Prostate gland (tissue), 2 donors: ENCODE data around the gene ZNF516. TPM values are rescaled to one million over a fixed set of nuclear protein-coding genes. Genes with fewer than 3 reads are reported as not detected.
A peak's percentile ranks its signal among the peaks of the same experiment; 100 is the strongest.

ENCODE experiments used
- DNase-seq: peaks from one replicate; pipeline ENCODE4 v3.0.0-alpha.2; 2019; ENCODE audit warnings: low spot score
- H3K27ac ChIP-seq, 2 donors: fragments of 200-600 bp; sonication (generic); 2 replicates each; pipeline ENCODE4 v1.5.1; 2017 to 2019
- H3K27me3 ChIP-seq: fragments of 200-600 bp; sonication (generic); replicated peaks from 2 replicates; pipeline ENCODE4 v1.5.1; 2019; ENCODE audit not compliant: insufficient read depth
- H3K36me3 ChIP-seq, 2 donors: fragments of 200-600 bp; sonication (generic); 1 replicate in 1 of 2; 2 replicates in 1 of 2; pipeline versions ENCODE4 v1.5.1 to v1.8.1; 2017 to 2019
- H3K4me1 ChIP-seq: fragments of 200-600 bp; sonication (generic); replicated peaks from 2 replicates; pipeline ENCODE4 v1.5.1; 2019
- H3K4me3 ChIP-seq, 2 donors: fragments of 200-600 bp; sonication (generic); 2 replicates each; pipeline ENCODE4 v1.5.1; 2017 to 2019
- H3K9me3 ChIP-seq: fragments of 200-600 bp; sonication (generic); 2 replicates; pipeline ENCODE4 v1.5.1; 2017
- CTCF ChIP-seq, 4 experiments: fragments of 200-600 bp in 2 of 4; fragments of 450-650 bp in 2 of 4; sonication (generic) in 2 of 4; IDR thresholded peaks; 1 replicate in 3 of 4; 2 replicates in 1 of 4; pipeline ENCODE4 v1.5.1; 2016 to 2019; ENCODE audit warnings: antibody characterized with exemption in 4 of 4, mild to moderate bottlenecking in 2 of 4, moderate library complexity in 2 of 4
- POLR2A ChIP-seq: fragments of 450-650 bp; IDR thresholded peaks from one replicate; pipeline ENCODE4 v1.6.1; 2016; ENCODE audit warnings: antibody characterized with exemption, mild to moderate bottlenecking
- POLR2AphosphoS5 ChIP-seq: sonication (generic); formaldehyde crosslinking; IDR thresholded peaks from one replicate; pipeline ENCODE4 v1.6.1; 2017; ENCODE audit warnings: antibody characterized with exemption
- WGBS: methylation state at CpG from one replicate; pipeline ENCODE4 v1.1.5; 2018; 5-methylcytosine and 5-hydroxymethylcytosine counted together
- intact Hi-C: fragments of 100-400 bp; cut with DNase I; formaldehyde crosslinking; loops from one replicate; pipeline ENCODE4 v1.14.2; 2022
- total RNA-seq, 2 donors: library from RNA; depleted of rRNA; stranded (reverse); fragments of >200 nt; gene quantifications; one replicate each; pipeline ENCODE4 v1.1.0, GENCODE V29; 2016

Gene ZNF516
- total RNA-seq, 2 donors from 2014 or later: 25.0 to 158 TPM

GRCh38 chr18:76451396-76452331 lies 43.4 kb downstream of the ZNF516 start:
- Histone ChIP-seq H3K27ac (peak overlapping the region; percentile 69 to 84), H3K9me3 (no peaks in the 10 kb centered on the region), H3K27me3 (no peaks in the 10 kb centered on the region), H3K36me3 (no peaks in the 10 kb centered on the region), H3K4me3 (peak overlapping the region; percentile 41 to 46), H3K4me1 (peaks cover 4% of the 10 kb centered on the region)
- 22% methylated on average over 28 of the region's 28 CpGs for WGBS
- TF ChIP-seq POLR2AphosphoS5 (no peak), POLR2A (no peak), CTCF (IDR thresholded peaks at IDR 0.05) (no peak)
- intact Hi-C loops: no loop called here
- DNase-seq: no peak

GRCh38 chr18:76450452-76451395 lies 44.3 kb downstream of the ZNF516 start:
- no peak for TF ChIP-seq CTCF (IDR thresholded peaks at IDR 0.05)
- TF ChIP-seq POLR2AphosphoS5: peak; percentile 24
- Histone ChIP-seq H3K4me1 (peaks cover 7% of the 10 kb centered on the region), H3K27ac (peak overlapping the region; percentile 69 to 84), H3K9me3 (no peaks in the 10 kb centered on the region), H3K27me3 (no peaks in the 10 kb centered on the region), H3K36me3 (no peaks in the 10 kb centered on the region), H3K4me3 (peak overlapping the region; percentile 41 to 46)
- DNase-seq: no peak
- intact Hi-C loops: no loop called here
- 2% methylated on average over 35 of the region's 35 CpGs for WGBS

GRCh38 chr18:76449111-76449453 lies 46.0 kb downstream of the ZNF516 start:
- Histone ChIP-seq H3K27me3 (no peaks in the 10 kb centered on the region), H3K9me3 (no peaks in the 10 kb centered on the region), H3K4me3 (no peak overlapping the region), H3K4me1 (peaks cover 10% of the 10 kb centered on the region), H3K27ac (peak overlapping the region in 1 of 2 donors; percentile 84), H3K36me3 (no peaks in the 10 kb centered on the region)
- intact Hi-C loops: loop anchor here (5.0 to 10.0 kb wide), 2 partner anchors 43 to 1244 kb away; partner anchors contain the start of gene PTGR3
- TF ChIP-seq CTCF (IDR thresholded peaks at IDR 0.05): no peak
- TF ChIP-seq POLR2A: no peak
- no peak for TF ChIP-seq POLR2AphosphoS5
- DNase-seq: no peak
- 93% methylated on average over 5 of the region's 5 CpGs for WGBS

- no peak for DNase-seq
- intact Hi-C loops: loop anchor here (5.0 to 10.0 kb wide), 2 partner anchors 44 to 1244 kb away; partner anchors contain the start of gene PTGR3
- H3K27ac ChIP-seq: peak overlapping the region; percentile 2 to 84
- H3K4me1 ChIP-seq: peaks cover 10% of the 10 kb centered on the region
- no peaks in the 10 kb centered on the region for H3K36me3 ChIP-seq
- TF ChIP-seq POLR2A (no peak), POLR2AphosphoS5 (no peak), CTCF (IDR thresholded peaks at IDR 0.05) (no peak)
- H3K27me3 ChIP-seq: no peaks in the 10 kb centered on the region
- H3K4me3 ChIP-seq: no peak overlapping the region
- H3K9me3 ChIP-seq: no peaks in the 10 kb centered on the region
- 77% methylated on average over 16 of the region's 16 CpGs for WGBS
Observed at GRCh38 chr18:76448256-76449110, 46.6 kb downstream of the ZNF516 start.
